Left lung (tissue), 10 donors: ENCODE results near the gene TTC7B. TPM values are rescaled to one million over a fixed set of nuclear protein-coding genes. Genes with fewer than 3 reads are reported as not detected.

ENCODE experiments used
- ATAC-seq: fragments of 200-7000 bp; cut with Tn5 transposase; one replicate; pipeline ENCODE4 v1.9.1; 2020; ENCODE audit warnings: moderate library complexity
- DNase-seq, 4 donors: peaks; one replicate each; pipeline ENCODE4 v3.0.0-alpha.2; 2013 to 2020
- H3K27ac ChIP-seq, 2 donors: fragments of 200-600 bp; sonication (generic) in 1 of 2; one replicate each; pipeline versions ENCODE4 v1.5.0 to v1.8.0; 2020 to 2021
- H3K27me3 ChIP-seq, 2 donors: fragments of 200-600 bp; sonication (generic) in 1 of 2; one replicate each; pipeline versions ENCODE4 v1.5.0 to v1.8.0; 2020 to 2021
- H3K36me3 ChIP-seq, 2 donors: fragments of 200-600 bp; sonication (generic) in 1 of 2; one replicate each; pipeline versions ENCODE4 v1.5.0 to v1.8.0; 2020 to 2021
- H3K4me1 ChIP-seq, 2 donors: fragments of 200-600 bp; one replicate each; pipeline ENCODE4 v1.8.0; 2021
- H3K4me3 ChIP-seq, 2 donors: fragments of 200-600 bp; sonication (generic) in 1 of 2; one replicate each; pipeline versions ENCODE4 v1.5.0 to v1.8.0; 2020 to 2021; ENCODE audit warnings: mild to moderate bottlenecking in 1 of 2
- H3K9me3 ChIP-seq, 2 donors: fragments of 200-600 bp; sonication (generic) in 1 of 2; one replicate each; pipeline versions ENCODE4 v1.5.0 to v1.8.0; 2020 to 2021
- intact Hi-C, 2 donors: fragments of 100-400 bp; cut with DNase I; formaldehyde crosslinking; loops; one replicate each; pipeline versions ENCODE4 v1.11.2 to v1.14.2; 2022
- polyA plus RNA-seq, 6 donors: library from polyadenylated mRNA; unstranded; fragments of 120-200 nt; gene quantifications; one replicate each; pipeline ENCODE4 v1.2.1, GENCODE V29; 2013; ENCODE audit not compliant: insufficient read length in 6 of 6
- total RNA-seq, 2 donors: library from RNA; stranded (reverse); fragmentation: NEBNext Ultra II Directional; extraction: Animal tissue kit (Norgen Biotek cat#: 25700); gene quantifications; one replicate each; pipeline ENCODE4 v1.2.1, GENCODE V29; 2021
- TF ChIP-seq, protein P1 (sequence below), 2 donors: fragments of 200-600 bp; sonication (generic) in 1 of 2; IDR thresholded peaks; one replicate each; pipeline versions ENCODE4 v1.5.0 to v1.8.0; 2021; ENCODE audit warnings: antibody characterized with exemption in 2 of 2
- donor health status: DM: no; HTN: yes; CAD: no.
- donor health status: DM: no; HTN: no; CAD: no.

Gene TTC7B
- total and polyA plus RNA-seq, 8 donors: 26.8 to 47.5 (median 39.5) TPM

- Histone ChIP-seq H3K9me3 (no peaks in the 10 kb centered on the region), H3K4me3 (no peak overlapping the region), H3K27me3 (no peaks in the 10 kb centered on the region), H3K36me3 (no peaks in the 10 kb centered on the region), H3K27ac (no peak overlapping the region), H3K4me1 (peaks cover 0 to 9% of the 10 kb centered on the region in 2 donors)
- no peak for ATAC-seq
- intact Hi-C loops: no loop called here
- TF ChIP-seq, protein P1, sequence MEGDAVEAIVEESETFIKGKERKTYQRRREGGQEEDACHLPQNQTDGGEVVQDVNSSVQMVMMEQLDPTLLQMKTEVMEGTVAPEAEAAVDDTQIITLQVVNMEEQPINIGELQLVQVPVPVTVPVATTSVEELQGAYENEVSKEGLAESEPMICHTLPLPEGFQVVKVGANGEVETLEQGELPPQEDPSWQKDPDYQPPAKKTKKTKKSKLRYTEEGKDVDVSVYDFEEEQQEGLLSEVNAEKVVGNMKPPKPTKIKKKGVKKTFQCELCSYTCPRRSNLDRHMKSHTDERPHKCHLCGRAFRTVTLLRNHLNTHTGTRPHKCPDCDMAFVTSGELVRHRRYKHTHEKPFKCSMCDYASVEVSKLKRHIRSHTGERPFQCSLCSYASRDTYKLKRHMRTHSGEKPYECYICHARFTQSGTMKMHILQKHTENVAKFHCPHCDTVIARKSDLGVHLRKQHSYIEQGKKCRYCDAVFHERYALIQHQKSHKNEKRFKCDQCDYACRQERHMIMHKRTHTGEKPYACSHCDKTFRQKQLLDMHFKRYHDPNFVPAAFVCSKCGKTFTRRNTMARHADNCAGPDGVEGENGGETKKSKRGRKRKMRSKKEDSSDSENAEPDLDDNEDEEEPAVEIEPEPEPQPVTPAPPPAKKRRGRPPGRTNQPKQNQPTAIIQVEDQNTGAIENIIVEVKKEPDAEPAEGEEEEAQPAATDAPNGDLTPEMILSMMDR (IDR thresholded peaks at IDR 0.05): no peak
- DNase-seq: no peak
These were observed 325.5 kb downstream of the TTC7B start for GRCh38 chr14:90490720-90491050.

GRCh38 chr14:90489916-90490719, 326.1 kb downstream of the TTC7B start:
- H3K4me3 ChIP-seq: no peak overlapping the region
- H3K4me1 ChIP-seq: peaks cover 0 to 9% of the 10 kb centered on the region in 2 donors
- ATAC-seq (no peak), DNase-seq (no peak)
- intact Hi-C loops: no loop called here
- TF ChIP-seq, protein P1 (IDR thresholded peaks at IDR 0.05): no peak
- H3K9me3 ChIP-seq: no peaks in the 10 kb centered on the region
- H3K36me3 ChIP-seq: no peaks in the 10 kb centered on the region
- H3K27ac ChIP-seq: no peak overlapping the region
- no peaks in the 10 kb centered on the region for H3K27me3 ChIP-seq

DNA sequence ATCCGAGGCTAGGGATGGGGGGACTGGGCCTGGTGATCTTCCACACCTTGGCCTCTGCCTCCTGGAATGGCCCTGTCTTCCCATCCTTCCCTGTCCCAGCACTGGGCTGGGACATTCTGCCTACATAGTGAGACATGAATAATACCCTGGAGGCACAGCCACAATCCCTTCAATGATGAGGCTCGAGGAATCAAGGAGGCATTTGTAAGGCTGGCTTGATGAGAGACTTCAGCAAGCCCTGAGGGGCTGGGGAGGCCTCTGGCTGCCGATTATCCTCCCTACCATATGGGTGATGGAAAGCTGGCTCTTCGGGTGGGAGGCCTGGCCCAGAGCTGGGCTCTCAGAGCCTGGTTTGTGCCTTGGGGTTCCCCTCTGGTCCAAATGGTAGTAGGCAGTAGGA, 326.9 kb downstream of the TTC7B start:
- Histone ChIP-seq H3K36me3 (no peaks in the 10 kb centered on the region), H3K27ac (no peak overlapping the region), H3K27me3 (no peaks in the 10 kb centered on the region), H3K9me3 (no peaks in the 10 kb centered on the region), H3K4me3 (no peak overlapping the region), H3K4me1 (peaks cover 0 to 9% of the 10 kb centered on the region in 2 donors)
- DNase-seq (no peak), ATAC-seq (no peak)
- TF ChIP-seq, protein P1 (IDR thresholded peaks at IDR 0.05): no peak
- intact Hi-C loops: no loop called here

- intact Hi-C loops: no loop called here
- Histone ChIP-seq H3K4me3 (no peak overlapping the region), H3K27ac (no peak overlapping the region), H3K9me3 (no peaks in the 10 kb centered on the region), H3K36me3 (no peaks in the 10 kb centered on the region), H3K27me3 (no peaks in the 10 kb centered on the region), H3K4me1 (peaks cover 0 to 9% of the 10 kb centered on the region in 2 donors)
- DNase-seq: no peak
- ATAC-seq: no peak
- TF ChIP-seq, protein P1 (IDR thresholded peaks at IDR 0.05): no peak
These were observed 328.0 kb downstream of the TTC7B start for GRCh38 chr14:90488256-90488655.

DNA sequence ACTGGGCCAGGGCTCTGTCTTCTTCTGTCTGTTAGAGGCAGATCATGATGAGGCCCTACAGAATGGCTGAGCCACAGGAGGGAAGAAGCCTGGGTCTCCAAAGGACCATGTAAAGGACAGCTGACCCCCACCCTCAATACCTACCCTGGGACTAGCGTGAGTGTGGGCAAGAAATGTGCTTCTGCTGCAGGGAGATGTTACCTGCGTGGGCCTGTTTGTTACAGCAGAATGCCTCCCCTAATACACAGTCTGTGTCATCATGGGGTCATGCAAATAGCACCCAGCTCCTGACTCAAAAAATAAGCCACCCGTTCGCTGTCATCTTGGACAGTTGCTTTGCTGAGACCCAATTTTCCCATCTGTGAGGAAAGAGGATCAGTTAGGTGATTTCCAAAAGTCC, 328.8 kb downstream of the TTC7B start:
- DNase-seq (no peak), ATAC-seq (no peak)
- Histone ChIP-seq H3K4me1 (peaks cover 0 to 9% of the 10 kb centered on the region in 2 donors), H3K9me3 (no peaks in the 10 kb centered on the region), H3K4me3 (no peak overlapping the region), H3K36me3 (no peaks in the 10 kb centered on the region), H3K27me3 (no peaks in the 10 kb centered on the region), H3K27ac (no peak overlapping the region)
- TF ChIP-seq, protein P1 (IDR thresholded peaks at IDR 0.05): no peak
- intact Hi-C loops: no loop called here
